ENCODE results near the gene NFATC3.

NFATC3 gene

GRCh38 chr16:68187505-68187904, 102.3 kb downstream of the NFATC3 start:
- no peak for DNase-seq (ENCODE audit: low spot score)

GRCh38 chr16:68188170-68188569, 103.0 kb downstream of the NFATC3 start:
- DNase-seq (ENCODE audit: low spot score), result no peak

- no peak for DNase-seq (ENCODE audit: low spot score)
Observed at GRCh38 chr16:68190081-68190480, 104.9 kb downstream of the NFATC3 start.

- no peak for DNase-seq (ENCODE audit: low spot score)
Observed at GRCh38 chr16:68190736-68191510, 105.8 kb downstream of the NFATC3 start.

GRCh38 chr16:68194251-68194650, 109.1 kb downstream of the NFATC3 start:
- no peak for DNase-seq (ENCODE audit: low spot score)

- no peak for DNase-seq (ENCODE audit: low spot score)
Observed at GRCh38 chr16:68197250-68197649, 112.1 kb downstream of the NFATC3 start.

- DNase-seq (ENCODE audit: low spot score), result no peak
Observed at GRCh38 chr16:68200088-68200783, 115.1 kb downstream of the NFATC3 start.

GRCh38 chr16:68202091-68202519, 116.9 kb downstream of the NFATC3 start:
- DNase-seq (ENCODE audit: low spot score), result no peak

- DNase-seq (ENCODE audit: low spot score), result no peak
Observed at GRCh38 chr16:68206245-68206644, 121.1 kb downstream of the NFATC3 start.

- no peak for DNase-seq (ENCODE audit: low spot score)
Observed at GRCh38 chr16:68214726-68215125, 129.6 kb downstream of the NFATC3 start.

GRCh38 chr16:68215302-68215701, 130.1 kb downstream of the NFATC3 start:
- no peak for DNase-seq (ENCODE audit: low spot score)

GRCh38 chr16:68216240-68216639, 131.1 kb downstream of the NFATC3 start:
- DNase-seq (ENCODE audit: low spot score), result no peak

GRCh38 chr16:68217506-68217905, 132.3 kb downstream of the NFATC3 start:
- DNase-seq (ENCODE audit: low spot score), result no peak

GRCh38 chr16:68219725-68220351, 134.7 kb downstream of the NFATC3 start:
- DNase-seq (ENCODE audit: low spot score), result no peak

- no peak for DNase-seq (ENCODE audit: low spot score)
Observed at GRCh38 chr16:68223072-68223471, 137.9 kb downstream of the NFATC3 start.

- no peak for DNase-seq (ENCODE audit: low spot score)
Observed at GRCh38 chr16:68226116-68226515, 140.9 kb downstream of the NFATC3 start.

GRCh38 chr16:68227183-68227793, 142.1 kb downstream of the NFATC3 start:
- no peak for DNase-seq (ENCODE audit: low spot score)

GRCh38 chr16:68227850-68228553, 142.8 kb downstream of the NFATC3 start:
- DNase-seq (ENCODE audit: low spot score), result no peak

- no peak for DNase-seq (ENCODE audit: low spot score)
Observed at GRCh38 chr16:68228652-68229051, 143.5 kb downstream of the NFATC3 start.

GRCh38 chr16:68229431-68230175, 144.4 kb downstream of the NFATC3 start:
- DNase-seq (ENCODE audit: low spot score), result peak; percentile 57

GRCh38 chr16:68230176-68230571, 145.0 kb downstream of the NFATC3 start:
- no peak for DNase-seq (ENCODE audit: low spot score)
